Ishikawa (cell line): ENCODE measurements around the gene USP1.

ENCODE experiments used
- CEBPB ChIP-seq: IDR thresholded peaks from 2 replicates; pipeline ENCODE4 v1.6.1; 2012
- CREB1 ChIP-seq: IDR thresholded peaks from 2 replicates; pipeline ENCODE4 v1.6.1; 2012; ENCODE audit warnings: low read depth
- EGR1 ChIP-seq: IDR thresholded peaks from 2 replicates; pipeline ENCODE4 v1.6.1; 2012
- EP300 ChIP-seq: IDR thresholded peaks from 2 replicates; pipeline ENCODE4 v1.6.1; 2012; ENCODE audit warnings: borderline replicate concordance
- FOXM1 ChIP-seq: IDR thresholded peaks from 2 replicates; pipeline ENCODE4 v1.6.1; 2012; ENCODE audit warnings: low read depth, borderline replicate concordance
- MAX ChIP-seq: IDR thresholded peaks from 2 replicates; pipeline ENCODE4 v1.6.1; 2012
- RAD21 ChIP-seq: IDR thresholded peaks from 2 replicates; pipeline ENCODE4 v1.6.1; 2012; ENCODE audit warnings: low read depth
- REST ChIP-seq: IDR thresholded peaks from 2 replicates; pipeline ENCODE4 v1.6.1; 2012; ENCODE audit warnings: low read depth, mild to moderate bottlenecking
- TAF1 ChIP-seq: IDR thresholded peaks from 2 replicates; pipeline ENCODE4 v1.6.1; 2012; ENCODE audit warnings: low read depth, mild to moderate bottlenecking
- TCF12 ChIP-seq: IDR thresholded peaks from 2 replicates; pipeline ENCODE4 v1.6.1; 2012; ENCODE audit warnings: low read depth
- TEAD4 ChIP-seq: IDR thresholded peaks from 2 replicates; pipeline ENCODE4 v1.6.1; 2012
- YY1 ChIP-seq: IDR thresholded peaks from 2 replicates; pipeline ENCODE4 v1.6.1; 2012; ENCODE audit warnings: low read depth
- ZBTB7A ChIP-seq: IDR thresholded peaks from 2 replicates; pipeline ENCODE4 v1.6.1; 2012; ENCODE audit warnings: low read depth

GRCh38 chr1:62492521-62492920 lies 55.7 kb downstream of the USP1 start:
- no peak for TF ChIP-seq EGR1
- TF ChIP-seq TAF1, result no peak
- no peak for TF ChIP-seq MAX
- no peak for TF ChIP-seq YY1
- TF ChIP-seq ZBTB7A, result no peak
- no peak for TF ChIP-seq CEBPB
- TF ChIP-seq RAD21, result no peak
- no peak for TF ChIP-seq REST
- TF ChIP-seq FOXM1, result no peak
- TF ChIP-seq CREB1, result no peak
- TF ChIP-seq EP300, result no peak
- no peak for TF ChIP-seq TEAD4
- no peak for TF ChIP-seq TCF12
